GM21619 (cell line): ENCODE results near the gene DCTN2.
"Not testable (repeated sequence)": the region's sequence is repeated elsewhere in the genome, so short reads cannot be mapped to it uniquely, and the experiment has no call there.

Experiments used
- ATAC-seq: cut with Tn5 transposase; IDR thresholded peaks from one replicate; pipeline ENCODE4 v1.9.1; 2021; ENCODE audit not compliant: unreplicated experiment

DCTN2 gene

GRCh38 chr12:57577981-57578758 lies 31.2 kb upstream of the DCTN2 start:
- no peak for ATAC-seq

GRCh38 chr12:57576613-57577160 lies 29.7 kb upstream of the DCTN2 start:
- ATAC-seq = no peak

GRCh38 chr12:57575771-57576612 lies 29.0 kb upstream of the DCTN2 start:
- no peak for ATAC-seq

GRCh38 chr12:57574795-57575194 lies 27.8 kb upstream of the DCTN2 start:
- no peak for ATAC-seq

- ATAC-seq = no peak
Observed at GRCh38 chr12:57571926-57572762, 25.2 kb upstream of the DCTN2 start.

GRCh38 chr12:57570438-57570837 lies 23.4 kb upstream of the DCTN2 start:
- ATAC-seq = not testable (repeated sequence)

- no peak for ATAC-seq
Observed at GRCh38 chr12:57569858-57570257, 22.9 kb upstream of the DCTN2 start.

- no peak for ATAC-seq
Observed at GRCh38 chr12:57568838-57569237, 21.8 kb upstream of the DCTN2 start.

GRCh38 chr12:57564178-57564740 lies 17.3 kb upstream of the DCTN2 start:
- ATAC-seq = no peak

- no peak for ATAC-seq
Observed at GRCh38 chr12:57563358-57563757, 16.4 kb upstream of the DCTN2 start.

GRCh38 chr12:57561117-57561516 lies 14.1 kb upstream of the DCTN2 start:
- ATAC-seq = not testable (repeated sequence)

GRCh38 chr12:57560516-57560915 lies 13.5 kb upstream of the DCTN2 start:
- no peak for ATAC-seq

GRCh38 chr12:57558864-57559263 lies 11.9 kb upstream of the DCTN2 start:
- ATAC-seq = no peak

GRCh38 chr12:57554897-57555296 lies 7.9 kb upstream of the DCTN2 start:
- no peak for ATAC-seq

- ATAC-seq = no peak
Observed at GRCh38 chr12:57554453-57554852, 7.5 kb upstream of the DCTN2 start.

- no peak for ATAC-seq
Observed at GRCh38 chr12:57553343-57554202, 6.6 kb upstream of the DCTN2 start.

GRCh38 chr12:57552835-57553313 lies 5.9 kb upstream of the DCTN2 start:
- no peak for ATAC-seq

GRCh38 chr12:57552306-57552651 lies 5.3 kb upstream of the DCTN2 start:
- ATAC-seq = no peak

GRCh38 chr12:57551637-57552305 lies 4.8 kb upstream of the DCTN2 start:
- ATAC-seq = no peak
